Skeletal muscle tissue (tissue), 4 donors: ENCODE results near the gene KBTBD4. TPM values are rescaled to one million over a fixed set of nuclear protein-coding genes. Genes with fewer than 3 reads are reported as not detected.

Source experiments
- H3K27ac ChIP-seq: one replicate; pipeline ENCODE4 v1.7.0; 2013; ENCODE audit warnings: mild to moderate bottlenecking, low read depth, low read length, inconsistent platforms
- H3K27me3 ChIP-seq, 3 donors: one replicate each; pipeline ENCODE4 v1.7.0; 2013; ENCODE audit warnings: low read length in 3 of 3; ENCODE audit not compliant: control insufficient read depth in 3 of 3, insufficient read depth in 3 of 3
- H3K36me3 ChIP-seq, 3 donors: one replicate each; pipeline ENCODE4 v1.7.0; 2013; ENCODE audit warnings: low read length in 3 of 3; ENCODE audit not compliant: control insufficient read depth in 3 of 3, insufficient read depth in 3 of 3
- H3K4me1 ChIP-seq, 3 donors: one replicate each; pipeline ENCODE4 v1.7.0; 2013; ENCODE audit warnings: low read length in 3 of 3, mild to moderate bottlenecking in 3 of 3; ENCODE audit not compliant: control insufficient read depth in 3 of 3, insufficient read depth in 3 of 3
- H3K4me3 ChIP-seq, 3 donors: one replicate each; pipeline ENCODE4 v1.7.0; 2013; ENCODE audit warnings: low read length in 3 of 3
- H3K9ac ChIP-seq, 3 donors: one replicate each; pipeline ENCODE4 v1.7.0; 2013; ENCODE audit warnings: low read length in 3 of 3, mild to moderate bottlenecking in 3 of 3, moderate library complexity in 2 of 3, low read depth in 1 of 3
- H3K9me3 ChIP-seq, 3 donors: one replicate each; pipeline ENCODE4 v1.7.0; 2013; ENCODE audit warnings: low read length in 3 of 3; ENCODE audit not compliant: control insufficient read depth in 3 of 3
- total RNA-seq: library from RNA; depleted of rRNA; stranded (reverse); fragments of >200 nt; gene quantifications from one replicate; pipeline ENCODE4 v1.2.3, GENCODE V29; 2014
- donor health status: Osteomylitis.

KBTBD4 gene
- total RNA-seq, 1 donor from 2014 or later = 19.8 TPM

- Histone ChIP-seq H3K27me3 (no peaks in the 10 kb centered on the region), H3K27ac (no peak overlapping the region), H3K9ac (no peak overlapping the region), H3K36me3 (peaks cover 0 to 11% (median 0%) of the 10 kb centered on the region in 3 donors), H3K4me3 (no peak overlapping the region), H3K4me1 (peaks cover 3 to 14% (median 3%) of the 10 kb centered on the region in 3 donors), H3K9me3 (no peaks in the 10 kb centered on the region)
Measured at GRCh38 chr11:47607380-47607779, 28.6 kb upstream of the KBTBD4 start.

GRCh38 chr11:47606731-47607130 lies 28.0 kb upstream of the KBTBD4 start:
- Histone ChIP-seq H3K36me3 (peaks cover 0 to 11% (median 0%) of the 10 kb centered on the region in 3 donors), H3K4me3 (no peak overlapping the region), H3K27me3 (no peaks in the 10 kb centered on the region), H3K4me1 (peaks cover 3 to 14% (median 3%) of the 10 kb centered on the region in 3 donors), H3K9me3 (no peaks in the 10 kb centered on the region), H3K27ac (no peak overlapping the region), H3K9ac (no peak overlapping the region)

- Histone ChIP-seq H3K9me3 (no peaks in the 10 kb centered on the region), H3K4me1 (peaks cover 1 to 14% (median 3%) of the 10 kb centered on the region in 3 donors), H3K9ac (no peak overlapping the region), H3K27me3 (no peaks in the 10 kb centered on the region), H3K36me3 (peaks cover 0 to 8% (median 0%) of the 10 kb centered on the region in 3 donors), H3K27ac (no peak overlapping the region), H3K4me3 (no peak overlapping the region)
Measured at GRCh38 chr11:47605921-47606320, 27.2 kb upstream of the KBTBD4 start.

- Histone ChIP-seq H3K4me3 (no peak overlapping the region), H3K4me1 (peaks cover 0 to 12% (median 3%) of the 10 kb centered on the region in 3 donors), H3K27me3 (no peaks in the 10 kb centered on the region), H3K9me3 (no peaks in the 10 kb centered on the region), H3K27ac (no peak overlapping the region), H3K36me3 (no peaks in the 10 kb centered on the region), H3K9ac (no peak overlapping the region)
Measured at GRCh38 chr11:47603295-47603694, 24.5 kb upstream of the KBTBD4 start.

GRCh38 chr11:47599902-47600301 lies 21.1 kb upstream of the KBTBD4 start:
- no peaks in the 10 kb centered on the region for H3K4me1 ChIP-seq
- no peak overlapping the region for H3K4me3 ChIP-seq
- no peaks in the 10 kb centered on the region for H3K36me3 ChIP-seq
- no peaks in the 10 kb centered on the region for H3K9me3 ChIP-seq
- H3K27ac ChIP-seq = no peak overlapping the region
- H3K27me3 ChIP-seq = peaks cover 0 to 5% (median 4%) of the 10 kb centered on the region in 3 donors
- no peak overlapping the region for H3K9ac ChIP-seq

- Histone ChIP-seq H3K4me3 (no peak overlapping the region), H3K36me3 (no peaks in the 10 kb centered on the region), H3K4me1 (peaks cover 6 to 8% (median 8%) of the 10 kb centered on the region in 3 donors), H3K9ac (no peak overlapping the region), H3K27ac (no peak overlapping the region), H3K27me3 (peaks cover 20 to 39% (median 33%) of the 10 kb centered on the region in 3 donors), H3K9me3 (no peaks in the 10 kb centered on the region)
Measured at GRCh38 chr11:47595967-47596366, 17.2 kb upstream of the KBTBD4 start.

- H3K36me3 ChIP-seq = no peaks in the 10 kb centered on the region
- H3K9me3 ChIP-seq = no peaks in the 10 kb centered on the region
- no peak overlapping the region for H3K9ac ChIP-seq
- no peak overlapping the region for H3K27ac ChIP-seq
- peaks cover 6 to 8% (median 8%) of the 10 kb centered on the region in 3 donors for H3K4me1 ChIP-seq
- peaks cover 27 to 48% (median 37%) of the 10 kb centered on the region in 3 donors for H3K27me3 ChIP-seq
- no peak overlapping the region for H3K4me3 ChIP-seq
Measured at GRCh38 chr11:47595029-47595428, 16.3 kb upstream of the KBTBD4 start.

- no peaks in the 10 kb centered on the region for H3K36me3 ChIP-seq
- H3K4me3 ChIP-seq = peak within 1 kb of the TSS in 1 of 3 donors; percentile 7
- H3K27ac ChIP-seq = no peak within 1 kb of the TSS
- H3K9me3 ChIP-seq = no peaks in the 10 kb centered on the region
- H3K4me1 ChIP-seq = peaks cover 7 to 8% (median 8%) of the 10 kb centered on the region in 3 donors
- H3K27me3 ChIP-seq = peaks cover 35 to 56% (median 43%) of the 10 kb centered on the region in 3 donors
- H3K9ac ChIP-seq = no peak within 1 kb of the TSS
Measured at GRCh38 chr11:47593934-47594855, 15.4 kb upstream of the KBTBD4 start, which contains the start of gene C1QTNF4. Gene C1QTNF4, minus strand, starts transcription at chr11:47594411. Its CDS starts 3,601 bp downstream, at chr11:47590810.

- Histone ChIP-seq H3K27me3 (peaks cover 39 to 60% (median 48%) of the 10 kb centered on the region in 3 donors), H3K36me3 (no peaks in the 10 kb centered on the region), H3K9me3 (no peaks in the 10 kb centered on the region), H3K27ac (no peak overlapping the region), H3K4me3 (peak overlapping the region in 1 of 3 donors; percentile 7), H3K4me1 (peaks cover 8 to 10% (median 9%) of the 10 kb centered on the region in 3 donors), H3K9ac (no peak overlapping the region)
Measured at GRCh38 chr11:47593492-47593933, 14.7 kb upstream of the KBTBD4 start.

- Histone ChIP-seq H3K9me3 (no peaks in the 10 kb centered on the region), H3K9ac (no peak overlapping the region), H3K27ac (no peak overlapping the region), H3K36me3 (no peaks in the 10 kb centered on the region), H3K27me3 (peaks cover 39 to 60% (median 48%) of the 10 kb centered on the region in 3 donors), H3K4me1 (peaks cover 8 to 15% (median 9%) of the 10 kb centered on the region in 3 donors), H3K4me3 (no peak overlapping the region)
Measured at GRCh38 chr11:47592970-47593369, 14.2 kb upstream of the KBTBD4 start.
